ENCODE measurements around the gene CCDC57.

The CCDC57 gene

DNA sequence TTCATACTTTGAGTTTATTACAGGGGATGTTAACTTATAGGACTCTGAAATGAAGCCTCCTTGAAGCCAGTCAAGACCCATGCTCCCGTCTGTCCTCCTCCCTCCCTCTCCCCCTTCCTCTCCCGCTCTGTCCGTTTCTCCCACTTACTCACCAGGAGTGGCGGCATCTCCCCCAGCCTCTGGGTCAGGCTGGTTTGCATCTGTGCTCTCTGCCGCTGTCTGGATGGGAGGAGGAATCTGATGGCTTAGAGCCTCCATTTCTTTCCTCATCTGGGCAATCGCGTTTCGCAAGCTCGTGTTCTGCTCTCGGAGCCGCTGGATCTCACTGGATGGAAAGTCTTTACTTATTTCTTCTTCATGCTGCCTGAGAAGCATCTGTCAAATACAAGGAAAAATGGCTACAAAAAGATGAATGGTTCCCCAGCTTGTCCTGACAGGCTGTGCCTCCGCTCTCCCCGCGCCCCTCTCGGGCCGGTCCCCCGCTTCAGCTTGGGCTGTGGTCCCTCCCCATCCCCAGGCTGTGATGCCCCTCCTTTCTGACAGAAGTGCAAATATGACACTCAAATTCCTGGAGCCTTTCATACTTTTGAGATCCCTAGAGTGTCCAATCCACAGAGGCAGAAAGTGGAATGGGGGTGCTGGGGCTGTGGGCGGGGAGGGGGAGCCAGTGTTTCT lies 40.0 kb downstream of the CCDC57 start:
- Histone ChIP-seq H3K9me3 (ENCODE audit: insufficient read depth, low read length) (no peaks in the 10 kb centered on the region), H3K79me2 (ENCODE audit: insufficient read depth, low read length) (no peaks in the 10 kb centered on the region), H3K9ac (ENCODE audit: low read length) (no peak overlapping the region), H3K4me2 (ENCODE audit: low read depth, low read length, poor library complexity, severe bottlenecking) (no peak overlapping the region), H2AFZ (ENCODE audit: low read depth, low read length, severe bottlenecking) (no peak overlapping the region), H4K20me1 (ENCODE audit: low read depth, low read length) (no peaks in the 10 kb centered on the region), H3K9me2 (replicated peaks; ENCODE audit: insufficient read depth, low read length) (no peaks in the 10 kb centered on the region), H3F3A (ENCODE audit: insufficient read depth) (no peaks in the 10 kb centered on the region), H3K27me3 (ENCODE audit: low read length) (no peaks in the 10 kb centered on the region), H3K4me3 (ENCODE audit: insufficient read depth, low read length, poor library complexity, severe bottlenecking) (no peak overlapping the region), H3K36me3 (ENCODE audit: low read length) (no peaks in the 10 kb centered on the region), H3K27ac (ENCODE audit: low read depth, low read length) (no peak overlapping the region)
- TF ChIP-seq, protein P1, sequence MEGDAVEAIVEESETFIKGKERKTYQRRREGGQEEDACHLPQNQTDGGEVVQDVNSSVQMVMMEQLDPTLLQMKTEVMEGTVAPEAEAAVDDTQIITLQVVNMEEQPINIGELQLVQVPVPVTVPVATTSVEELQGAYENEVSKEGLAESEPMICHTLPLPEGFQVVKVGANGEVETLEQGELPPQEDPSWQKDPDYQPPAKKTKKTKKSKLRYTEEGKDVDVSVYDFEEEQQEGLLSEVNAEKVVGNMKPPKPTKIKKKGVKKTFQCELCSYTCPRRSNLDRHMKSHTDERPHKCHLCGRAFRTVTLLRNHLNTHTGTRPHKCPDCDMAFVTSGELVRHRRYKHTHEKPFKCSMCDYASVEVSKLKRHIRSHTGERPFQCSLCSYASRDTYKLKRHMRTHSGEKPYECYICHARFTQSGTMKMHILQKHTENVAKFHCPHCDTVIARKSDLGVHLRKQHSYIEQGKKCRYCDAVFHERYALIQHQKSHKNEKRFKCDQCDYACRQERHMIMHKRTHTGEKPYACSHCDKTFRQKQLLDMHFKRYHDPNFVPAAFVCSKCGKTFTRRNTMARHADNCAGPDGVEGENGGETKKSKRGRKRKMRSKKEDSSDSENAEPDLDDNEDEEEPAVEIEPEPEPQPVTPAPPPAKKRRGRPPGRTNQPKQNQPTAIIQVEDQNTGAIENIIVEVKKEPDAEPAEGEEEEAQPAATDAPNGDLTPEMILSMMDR (IDR thresholded peaks at IDR 0.05; ENCODE audit: insufficient read depth, low read length, poor library complexity, severe bottlenecking): no peak
- no peak for TF ChIP-seq EZH2phosphoT487 (conservative IDR thresholded peaks at IDR 0.05; ENCODE audit: low read length)

DNA sequence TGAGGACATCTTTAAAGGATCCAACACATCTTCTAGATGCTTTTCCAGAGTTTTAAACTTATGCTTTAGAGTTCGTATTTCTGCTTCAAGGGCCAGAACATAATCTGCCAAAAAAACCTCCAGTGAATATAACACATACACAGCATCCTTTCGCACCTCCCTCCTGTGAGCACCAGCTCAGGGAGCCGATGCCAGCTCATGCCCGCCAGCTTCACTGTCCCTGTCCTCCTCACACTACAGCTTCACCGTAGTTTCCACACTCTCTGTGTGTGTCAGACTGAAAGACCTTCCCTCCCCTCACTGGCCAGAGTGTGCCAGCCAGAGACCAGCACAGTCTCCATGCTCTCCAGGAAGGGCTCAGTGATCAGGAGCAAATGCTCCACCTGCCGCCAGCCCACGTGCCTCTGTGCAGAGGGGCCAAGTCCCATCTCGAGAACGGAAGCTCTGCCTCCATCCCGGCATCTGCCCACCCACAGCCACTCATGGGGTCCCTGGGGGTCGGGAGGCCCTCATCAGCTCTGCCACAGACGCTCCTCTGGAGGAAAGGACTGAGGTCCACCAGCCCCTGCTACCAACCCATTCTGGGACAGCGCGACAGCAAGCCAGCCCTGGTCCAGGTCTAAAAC lies 40.8 kb downstream of the CCDC57 start:
- no peaks in the 10 kb centered on the region for H3K27me3 ChIP-seq (ENCODE audit: low read length)
- H3K9me3 ChIP-seq (ENCODE audit: insufficient read depth, low read length): no peaks in the 10 kb centered on the region
- no peak overlapping the region for H3K27ac ChIP-seq (ENCODE audit: low read depth, low read length)
- no peaks in the 10 kb centered on the region for H4K20me1 ChIP-seq (ENCODE audit: low read depth, low read length)
- H3K4me2 ChIP-seq (ENCODE audit: low read depth, low read length, poor library complexity, severe bottlenecking): no peak overlapping the region
- H3K36me3 ChIP-seq (ENCODE audit: low read length): no peaks in the 10 kb centered on the region
- H3F3A ChIP-seq (ENCODE audit: insufficient read depth): no peaks in the 10 kb centered on the region
- no peaks in the 10 kb centered on the region for H3K79me2 ChIP-seq (ENCODE audit: insufficient read depth, low read length)
- TF ChIP-seq, protein P1 (IDR thresholded peaks at IDR 0.05; ENCODE audit: insufficient read depth, low read length, poor library complexity, severe bottlenecking): no peak
- TF ChIP-seq EZH2phosphoT487 (conservative IDR thresholded peaks at IDR 0.05; ENCODE audit: low read length): no peak
- H3K4me3 ChIP-seq (ENCODE audit: insufficient read depth, low read length, poor library complexity, severe bottlenecking): no peak overlapping the region
- no peak overlapping the region for H3K9ac ChIP-seq (ENCODE audit: low read length)
- no peak overlapping the region for H2AFZ ChIP-seq (ENCODE audit: low read depth, low read length, severe bottlenecking)
- no peaks in the 10 kb centered on the region for H3K9me2 ChIP-seq (replicated peaks; ENCODE audit: insufficient read depth, low read length)

DNA sequence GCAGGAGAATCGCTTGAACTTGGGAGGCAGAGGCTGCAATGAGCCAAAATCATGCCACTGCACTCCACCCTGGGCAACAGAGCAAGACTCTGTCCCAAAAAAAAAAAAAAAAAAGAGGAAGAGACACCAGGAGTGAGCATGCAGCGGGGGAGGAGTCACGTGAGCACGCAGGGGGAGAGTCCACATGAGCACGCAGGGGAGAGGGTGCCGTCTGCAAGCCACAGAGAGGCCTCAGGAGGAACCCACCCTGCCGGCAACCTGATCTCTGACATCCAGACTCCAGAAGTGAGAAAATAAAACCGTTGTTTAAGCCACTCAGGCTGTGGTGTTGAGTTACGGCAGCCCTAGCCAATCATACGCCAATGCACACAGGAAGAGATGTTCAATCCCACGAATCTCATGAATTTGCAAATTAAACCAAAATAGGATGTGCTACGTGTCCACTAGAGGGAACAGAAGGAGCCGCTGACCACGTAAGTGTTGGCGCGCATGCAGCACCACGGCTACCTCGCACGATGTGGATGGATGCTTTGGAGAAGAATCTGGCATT lies 42.2 kb downstream of the CCDC57 start:
- Histone ChIP-seq H3K4me3 (ENCODE audit: insufficient read depth, low read length, poor library complexity, severe bottlenecking) (no peak overlapping the region), H2AFZ (ENCODE audit: low read depth, low read length, severe bottlenecking) (no peak overlapping the region), H3K4me2 (ENCODE audit: low read depth, low read length, poor library complexity, severe bottlenecking) (no peak overlapping the region), H3K79me2 (ENCODE audit: insufficient read depth, low read length) (no peaks in the 10 kb centered on the region), H3K9me3 (ENCODE audit: insufficient read depth, low read length) (no peaks in the 10 kb centered on the region), H3K9ac (ENCODE audit: low read length) (no peak overlapping the region), H3K36me3 (ENCODE audit: low read length) (no peaks in the 10 kb centered on the region), H4K20me1 (ENCODE audit: low read depth, low read length) (no peaks in the 10 kb centered on the region), H3K27ac (ENCODE audit: low read depth, low read length) (no peak overlapping the region), H3K9me2 (replicated peaks; ENCODE audit: insufficient read depth, low read length) (no peaks in the 10 kb centered on the region), H3F3A (ENCODE audit: insufficient read depth) (no peaks in the 10 kb centered on the region), H3K27me3 (ENCODE audit: low read length) (no peaks in the 10 kb centered on the region)
- TF ChIP-seq, protein P1 (IDR thresholded peaks at IDR 0.05; ENCODE audit: insufficient read depth, low read length, poor library complexity, severe bottlenecking): no peak
- TF ChIP-seq EZH2phosphoT487 (conservative IDR thresholded peaks at IDR 0.05; ENCODE audit: low read length): no peak

Measured in SU-DHL-6 (cell line).